Omental fat pad (tissue), 4 donors: ENCODE measurements around the gene ANXA6. TPM values are rescaled to one million over a fixed set of nuclear protein-coding genes. Genes with fewer than 3 reads are reported as not detected.

Source experiments
- ATAC-seq: fragments of 150-250 bp; one replicate; pipeline ENCODE4 v1.9.1; 2016; ENCODE audit warnings: mild to moderate bottlenecking, moderate library complexity; ENCODE audit not compliant: low FRiP score
- DNase-seq: peaks from one replicate; pipeline ENCODE4 v3.0.0-alpha.2; 2019; ENCODE audit warnings: low spot score
- CTCF ChIP-seq, 3 donors: fragments of 450-650 bp; IDR thresholded peaks; one replicate each; pipeline ENCODE4 v1.5.1; 2016 to 2017; ENCODE audit warnings: antibody characterized with exemption in 3 of 3, mild to moderate bottlenecking in 3 of 3, moderate library complexity in 2 of 3
- total RNA-seq, 4 donors: library from RNA; depleted of rRNA; stranded (reverse); fragments of >200 nt; gene quantifications; one replicate each; pipeline ENCODE4 v1.1.0, GENCODE V29; 2016

The ANXA6 gene
- total RNA-seq, 4 donors from 2014 or later, result 216 to 505 (median 379) TPM

- TF ChIP-seq CTCF (IDR thresholded peaks at IDR 0.05), result no peak
- ATAC-seq (no peak), DNase-seq (no peak)
These were observed 31.6 kb upstream of the ANXA6 start for GRCh38 chr5:151189151-151189550.

- TF ChIP-seq CTCF (IDR thresholded peaks at IDR 0.05), result no peak
- ATAC-seq (no peak), DNase-seq (no peak)
These were observed 29.0 kb upstream of the ANXA6 start for GRCh38 chr5:151186538-151186937.

- ATAC-seq (no peak), DNase-seq (no peak)
- TF ChIP-seq CTCF (IDR thresholded peaks at IDR 0.05), result no peak
These were observed 28.5 kb upstream of the ANXA6 start for GRCh38 chr5:151186052-151186451.

- DNase-seq (no peak), ATAC-seq (no peak)
- no peak for TF ChIP-seq CTCF (IDR thresholded peaks at IDR 0.05)
These were observed 26.9 kb upstream of the ANXA6 start for GRCh38 chr5:151184316-151185042.

GRCh38 chr5:151183456-151184245 is 26.1 kb upstream of the ANXA6 start:
- ATAC-seq, result no peak
- TF ChIP-seq CTCF (IDR thresholded peaks at IDR 0.05), result no peak
- no peak for DNase-seq

- TF ChIP-seq CTCF (IDR thresholded peaks at IDR 0.05), result no peak
- ATAC-seq (no peak), DNase-seq (no peak)
These were observed 25.4 kb upstream of the ANXA6 start for GRCh38 chr5:151182976-151183375.

GRCh38 chr5:151182524-151182900 is 24.9 kb upstream of the ANXA6 start:
- DNase-seq (no peak), ATAC-seq (no peak)
- no peak for TF ChIP-seq CTCF (IDR thresholded peaks at IDR 0.05)
